Measurements from ENCODE around the gene ZWILCH. TPM values are rescaled to one million over a fixed set of nuclear protein-coding genes. Genes with fewer than 3 reads are reported as not detected.
A peak's percentile ranks its signal among the peaks of the same experiment; 100 is the strongest.

Gene ZWILCH
- total and polyA plus RNA-seq, 9 of the 15 experiments (the other 6 are each of a cell fraction or from before 2014, with no cell fraction given): 32.8 to 94.2 (median 52.1) TPM

DNA sequence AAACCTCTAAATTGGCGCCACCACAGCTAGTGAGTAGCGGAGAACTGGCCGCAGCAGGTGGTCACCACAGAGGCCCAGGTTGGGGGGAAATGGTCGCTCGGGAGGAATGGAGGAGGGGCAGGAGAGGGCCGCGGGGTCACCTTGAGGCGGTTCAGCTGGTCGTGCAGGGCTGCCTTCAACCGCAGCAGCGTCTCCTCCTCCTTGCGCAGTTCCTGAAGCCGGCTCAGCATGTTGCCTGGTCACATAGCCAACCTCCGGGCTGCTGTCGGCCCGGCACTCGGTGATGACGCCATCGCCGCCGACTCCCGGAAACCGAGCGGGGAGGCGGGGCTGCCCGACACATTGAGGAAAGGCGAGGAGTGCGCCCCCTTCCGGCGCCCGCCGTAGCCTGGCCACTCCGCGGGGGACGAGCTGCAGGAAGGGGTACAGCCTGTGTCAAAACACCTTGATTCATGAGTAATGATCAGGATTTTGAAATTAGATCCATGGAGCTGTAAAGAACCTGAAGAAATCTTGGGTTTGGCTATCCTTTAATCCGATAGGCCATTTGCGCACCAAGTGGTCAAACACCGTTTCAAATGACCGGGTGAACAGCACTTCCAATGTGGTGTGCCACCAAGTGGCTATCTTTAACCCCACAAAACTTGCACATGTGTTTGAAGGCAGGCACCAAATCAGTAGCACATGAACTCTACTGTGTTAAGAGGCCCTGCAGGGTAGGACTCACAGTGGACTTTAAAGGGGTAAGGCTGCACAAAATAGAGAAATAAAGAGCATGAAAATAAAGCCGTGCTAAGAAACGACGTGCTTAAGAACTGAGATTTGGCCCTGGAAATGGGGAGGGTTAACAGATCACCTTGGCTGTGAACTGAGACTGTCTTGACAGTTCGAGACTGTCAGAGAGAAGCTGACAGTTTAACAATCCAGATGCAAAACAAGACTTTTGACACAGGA, 7.3 kb upstream of the ZWILCH start, which contains the start of gene SNAPC5:
Gene SNAPC5 (minus strand): TSS at position 261 of the 954 bp plus-strand sequence. CDS start 31 bp downstream, at position 230.
- Histone ChIP-seq H3K27me3 (ENCODE audit: control insufficient read depth in 2 of 2, insufficient read depth in 2 of 2, low read length in 2 of 2) (no peaks in the 10 kb centered on the region), H2AFZ (ENCODE audit: low read depth, low read length) (peak within 1 kb of the TSS; percentile 71), H3K27ac (ENCODE audit: extremely low read depth, low read depth, low read length) (peak within 1 kb of the TSS; percentile 93), H3K79me2 (ENCODE audit: control insufficient read depth, insufficient read depth, low read length) (peaks cover 66% of the 10 kb centered on the region), H3K9me1 (ENCODE audit: control insufficient read depth, insufficient read depth, low read length) (no peaks in the 10 kb centered on the region), H3K9ac (ENCODE audit: insufficient read depth in 1 of 2, low read depth in 2 of 2, low read length in 2 of 2) (peak within 1 kb of the TSS; percentile 95), H3K4me1 (replicated peaks in 1 of 2; ENCODE audit: control insufficient read depth in 2 of 2, insufficient read depth in 2 of 2, low read length in 2 of 2) (peaks cover 5 to 13% of the 10 kb centered on the region in 2 experiments), H3K4me3 (peak within 1 kb of the TSS; percentile 83), H3K36me3 (ENCODE audit: control insufficient read depth, insufficient read depth, low read length) (peaks cover 90% of the 10 kb centered on the region), H3K4me2 (ENCODE audit: insufficient read depth, low read length) (peak within 1 kb of the TSS; percentile 92), H3K9me3 (replicated peaks; ENCODE audit: control insufficient read depth, insufficient read depth, low read depth, low read length) (no peaks in the 10 kb centered on the region), H4K20me1 (replicated peaks; ENCODE audit: control insufficient read depth, insufficient read depth, low read length) (peaks cover 24% of the 10 kb centered on the region)
- peak; percentile 84 to 97 (median 88) for DNase-seq (ENCODE audit: extremely low read depth in 1 of 4, low spot score in 3 of 4)
- intact Hi-C loops (cut with micrococcal nuclease) (loop anchor here (1.0 to 10.0 kb wide), 3 partner anchors 110 to 357 kb away; partner anchors contain the start of gene DIS3L), in situ Hi-C loops (cut with MboI) (no loop called here)
- ATAC-seq: peak; percentile 92
- BruUV-seq (replicated peaks): TSS peak; percentile 36
- FAIRE-seq: peak; percentile 81
- POLR2A ChIA-PET: interaction anchor here (0.6 to 2.1 kb wide), 25 partner anchors 8 to 1289 kb away, joined by 3 to 8 read pairs (median 3); partner anchors contain the start of genes MAP2K1 and TIPIN
- 1% methylated on average over 37 of the region's 43 CpGs for WGBS (ENCODE audit: insufficient coverage, low coverage, missing lambda C conversion rate)
- CTCF ChIA-PET (ENCODE audit: low intra/inter-chr PET ratio): interaction anchor here (1.0 to 1.6 kb wide), 3 partner anchors 110 to 246 kb away, joined by 4 read pairs; no protein-coding TSS in a partner anchor
- TF ChIP-seq, protein P1, sequence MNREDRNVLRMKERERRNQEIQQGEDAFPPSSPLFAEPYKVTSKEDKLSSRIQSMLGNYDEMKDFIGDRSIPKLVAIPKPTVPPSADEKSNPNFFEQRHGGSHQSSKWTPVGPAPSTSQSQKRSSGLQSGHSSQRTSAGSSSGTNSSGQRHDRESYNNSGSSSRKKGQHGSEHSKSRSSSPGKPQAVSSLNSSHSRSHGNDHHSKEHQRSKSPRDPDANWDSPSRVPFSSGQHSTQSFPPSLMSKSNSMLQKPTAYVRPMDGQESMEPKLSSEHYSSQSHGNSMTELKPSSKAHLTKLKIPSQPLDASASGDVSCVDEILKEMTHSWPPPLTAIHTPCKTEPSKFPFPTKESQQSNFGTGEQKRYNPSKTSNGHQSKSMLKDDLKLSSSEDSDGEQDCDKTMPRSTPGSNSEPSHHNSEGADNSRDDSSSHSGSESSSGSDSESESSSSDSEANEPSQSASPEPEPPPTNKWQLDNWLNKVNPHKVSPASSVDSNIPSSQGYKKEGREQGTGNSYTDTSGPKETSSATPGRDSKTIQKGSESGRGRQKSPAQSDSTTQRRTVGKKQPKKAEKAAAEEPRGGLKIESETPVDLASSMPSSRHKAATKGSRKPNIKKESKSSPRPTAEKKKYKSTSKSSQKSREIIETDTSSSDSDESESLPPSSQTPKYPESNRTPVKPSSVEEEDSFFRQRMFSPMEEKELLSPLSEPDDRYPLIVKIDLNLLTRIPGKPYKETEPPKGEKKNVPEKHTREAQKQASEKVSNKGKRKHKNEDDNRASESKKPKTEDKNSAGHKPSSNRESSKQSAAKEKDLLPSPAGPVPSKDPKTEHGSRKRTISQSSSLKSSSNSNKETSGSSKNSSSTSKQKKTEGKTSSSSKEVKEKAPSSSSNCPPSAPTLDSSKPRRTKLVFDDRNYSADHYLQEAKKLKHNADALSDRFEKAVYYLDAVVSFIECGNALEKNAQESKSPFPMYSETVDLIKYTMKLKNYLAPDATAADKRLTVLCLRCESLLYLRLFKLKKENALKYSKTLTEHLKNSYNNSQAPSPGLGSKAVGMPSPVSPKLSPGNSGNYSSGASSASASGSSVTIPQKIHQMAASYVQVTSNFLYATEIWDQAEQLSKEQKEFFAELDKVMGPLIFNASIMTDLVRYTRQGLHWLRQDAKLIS (CRISPR knock-in tag; IDR thresholded peaks at IDR 0.05): peak; percentile 97
- TF ChIP-seq USF1 (CRISPR knock-in tag; IDR thresholded peaks at IDR 0.05) (no peak), XRCC3 (IDR thresholded peaks at IDR 0.05) (no peak), MED1 (CRISPR knock-in tag; IDR thresholded peaks at IDR 0.05; ENCODE audit: borderline replicate concordance) (no peak), SNIP1 (IDR thresholded peaks at IDR 0.05; ENCODE audit: low read depth) (no peak), CREB5 (CRISPR knock-in tag; IDR thresholded peaks at IDR 0.05) (no peak), SRSF9 (IDR thresholded peaks at IDR 0.05; ENCODE audit: borderline replicate concordance, low read depth, low read length) (no peak), ZNF551 (CRISPR knock-in tag; IDR thresholded peaks at IDR 0.05) (peak; percentile 48; the same call in 1 of the 2 replicates), MAZ (CRISPR knock-in tag; conservative IDR thresholded peaks at IDR 0.05 in 1 of 2, IDR thresholded peaks at IDR 0.05 in 1 of 2) (peak; percentile 83 to 97), GABPA (tag; conservative IDR thresholded peaks at IDR 0.05; ENCODE audit: low read depth) (peak; percentile 87), UBTF (IDR thresholded peaks at IDR 0.05; ENCODE audit: borderline replicate concordance in 1 of 2, low read depth in 2 of 2, low read length in 2 of 2) (no peak)
